IMR-90 (cell line): Measurements from ENCODE around the gene NDFIP2. TPM values are rescaled to one million over a fixed set of nuclear protein-coding genes. Genes with fewer than 3 reads are reported as not detected.

Source experiments
- ATAC-seq: fragments of 200-7000 bp; cut with Tn5 transposase; 2 replicates; pipeline ENCODE4 v1.9.1; 2020; ENCODE audit warnings: low read depth, mild to moderate bottlenecking, moderate library complexity
- BruUV-seq: library from RNA; stranded (reverse); fragments of 400-500 nt; replicated peaks from 2 replicates; lab custom pipeline; 2021; lab: Mats Ljungman, UMichigan
- CTCF ChIA-PET: fragments of 300-600 bp; formaldehyde crosslinking; extraction: SDS; loops from one replicate; lab custom pipeline; 2021; ENCODE audit warnings: antibody characterized with exemption; lab: Yijun Ruan, JAX
- POLR2A ChIA-PET: fragments of 300-600 bp; sonication (Branson Sonifier 250); formaldehyde crosslinking; loops from one replicate; lab custom pipeline; 2022; ENCODE audit warnings: antibody characterized with exemption; ENCODE audit not compliant: unreplicated experiment; lab: Charles Lee
- DNase-seq: peaks from one replicate; pipeline ENCODE4 v3.0.0; 2013
- H2AFZ ChIP-seq: replicated peaks from 2 replicates; pipeline ENCODE3; 2013; ENCODE audit warnings: low read length, mild to moderate bottlenecking; ENCODE audit not compliant: poor library complexity
- H2AK5ac ChIP-seq: 2 replicates; pipeline ENCODE4 v1.6.1; 2013; ENCODE audit warnings: low read depth, low read length, inconsistent platforms
- H2AK9ac ChIP-seq: replicated peaks from 2 replicates; pipeline ENCODE3; 2013; ENCODE audit warnings: mild to moderate bottlenecking, low read depth, low read length, moderate library complexity; ENCODE audit not compliant: poor library complexity
- H2BK120ac ChIP-seq: 2 replicates; pipeline ENCODE4 v1.6.1; 2013; ENCODE audit warnings: low read depth, low read length, inconsistent platforms
- H2BK15ac ChIP-seq: 3 replicates; pipeline ENCODE4 v1.6.1; 2013; ENCODE audit warnings: low read depth, low read length, inconsistent platforms
- H2BK20ac ChIP-seq: 2 replicates; pipeline ENCODE4 v1.6.1; 2013; ENCODE audit warnings: low read depth, mild to moderate bottlenecking, inconsistent platforms, low read length, moderate library complexity
- H2BK5ac ChIP-seq: 2 replicates; pipeline ENCODE4 v1.6.1; 2013; ENCODE audit warnings: mild to moderate bottlenecking, low read depth, low read length, inconsistent platforms; ENCODE audit not compliant: poor library complexity, severe bottlenecking
- H3K14ac ChIP-seq: replicated peaks from 2 replicates; pipeline ENCODE4 v1.6.1; 2013; ENCODE audit warnings: low read depth, low read length, inconsistent platforms
- H3K18ac ChIP-seq: 2 replicates; pipeline ENCODE4 v1.6.1; 2013; ENCODE audit warnings: low read depth, low read length, control low read depth
- H3K23ac ChIP-seq: 2 replicates; pipeline ENCODE4 v1.6.1; 2013; ENCODE audit warnings: low read depth, low read length, inconsistent platforms
- H3K27ac ChIP-seq: 2 replicates; pipeline ENCODE4 v1.5.1; 2013; ENCODE audit warnings: mild to moderate bottlenecking, control low read depth, low read length; ENCODE audit not compliant: insufficient read depth
- H3K27me3 ChIP-seq: 2 replicates; pipeline ENCODE4 v1.6.1; 2013; ENCODE audit warnings: low read length; ENCODE audit not compliant: control insufficient read depth, insufficient read depth
- H3K36me3 ChIP-seq: 2 replicates; pipeline ENCODE4 v1.6.1; 2013; ENCODE audit warnings: low read length, mixed read lengths; ENCODE audit not compliant: control insufficient read depth, insufficient read depth
- H3K4ac ChIP-seq: 2 replicates; pipeline ENCODE4 v1.6.1; 2013; ENCODE audit warnings: low read depth, low read length, inconsistent platforms
- H3K4me1 ChIP-seq: 2 replicates; pipeline ENCODE4 v1.6.1; 2013; ENCODE audit warnings: low read length, mixed read lengths; ENCODE audit not compliant: control insufficient read depth, insufficient read depth
- H3K4me2 ChIP-seq: 2 replicates; pipeline ENCODE4 v1.6.1; 2013; ENCODE audit warnings: low read depth, mild to moderate bottlenecking, control low read depth, low read length, moderate library complexity
- H3K4me3 ChIP-seq: 2 replicates; pipeline ENCODE4 v1.5.1; 2013; ENCODE audit warnings: low read depth, mild to moderate bottlenecking, control low read depth, low read length, moderate library complexity; ENCODE audit not compliant: insufficient read depth
- H3K56ac ChIP-seq: 2 replicates; pipeline ENCODE4 v1.6.1; 2013; ENCODE audit warnings: low read length, inconsistent platforms; ENCODE audit not compliant: insufficient read depth; ENCODE audit errors: extremely low read depth
- H3K79me1 ChIP-seq, 2 experiments: 2 replicates each; pipeline ENCODE4 v1.6.1; 2013; ENCODE audit warnings: low read length in 2 of 2, inconsistent platforms in 1 of 2, low read depth in 1 of 2
- H3K9ac ChIP-seq: 2 replicates; pipeline ENCODE4 v1.6.1; 2013; ENCODE audit warnings: low read depth, low read length, control low read depth
- H3K9me1 ChIP-seq: 2 replicates; pipeline ENCODE4 v1.6.1; 2013; ENCODE audit warnings: low read length, inconsistent platforms; ENCODE audit not compliant: insufficient read depth
- H3K9me3 ChIP-seq: 2 replicates; pipeline ENCODE4 v1.6.1; 2013; ENCODE audit warnings: low read length; ENCODE audit not compliant: control insufficient read depth, insufficient read depth
- H4K20me1 ChIP-seq: 2 replicates; pipeline ENCODE4 v1.6.1; 2013; ENCODE audit warnings: low read length, inconsistent platforms; ENCODE audit not compliant: insufficient read depth
- H4K5ac ChIP-seq: 2 replicates; pipeline ENCODE4 v1.6.1; 2013; ENCODE audit warnings: mild to moderate bottlenecking, low read depth, low read length, control low read depth
- H4K8ac ChIP-seq, 2 experiments: 2 replicates each; pipeline ENCODE4 v1.6.1; 2013; ENCODE audit warnings: low read depth in 2 of 2, low read length in 2 of 2, control low read depth in 1 of 2, inconsistent platforms in 1 of 2
- H4K91ac ChIP-seq: 2 replicates; pipeline ENCODE4 v1.6.1; 2013; ENCODE audit warnings: low read depth, low read length, inconsistent platforms; ENCODE audit not compliant: insufficient read depth
- BHLHE40 ChIP-seq: fragments of 150-350 bp; IDR thresholded peaks from 2 replicates; pipeline ENCODE4 v1.6.1; 2016; ENCODE audit warnings: mild to moderate bottlenecking, low read depth, low read length
- CEBPB ChIP-seq: IDR thresholded peaks from 2 replicates; pipeline ENCODE4 v1.6.1; 2012; ENCODE audit warnings: low read depth, low read length, improper control_type of control experiment
- FOS ChIP-seq: fragments of 150-350 bp; IDR thresholded peaks from 2 replicates; pipeline ENCODE4 v1.6.1; 2016; ENCODE audit warnings: low read depth, low read length
- MAFK ChIP-seq: IDR thresholded peaks from 2 replicates; pipeline ENCODE4 v1.6.1; 2012; ENCODE audit warnings: low read depth, low read length, improper control_type of control experiment
- MAZ ChIP-seq: IDR thresholded peaks from 2 replicates; pipeline ENCODE4 v1.6.1; 2012; ENCODE audit warnings: low read depth, mild to moderate bottlenecking, low read length, improper control_type of control experiment, moderate library complexity, borderline replicate concordance
- MXI1 ChIP-seq: IDR thresholded peaks from 2 replicates; pipeline ENCODE4 v1.6.1; 2012; ENCODE audit warnings: low read depth, mild to moderate bottlenecking, low read length, moderate library complexity, borderline replicate concordance
- POLR2A ChIP-seq: IDR thresholded peaks from 2 replicates; pipeline ENCODE4 v1.6.1; 2012; ENCODE audit warnings: mild to moderate bottlenecking, low read depth, low read length
- RAD21 ChIP-seq: IDR thresholded peaks from 2 replicates; pipeline ENCODE4 v1.6.1; 2012; ENCODE audit warnings: low read length, improper control_type of control experiment
- RCOR1 ChIP-seq: IDR thresholded peaks from 2 replicates; pipeline ENCODE4 v1.6.1; 2012; ENCODE audit warnings: mild to moderate bottlenecking, low read length, improper control_type of control experiment; ENCODE audit not compliant: insufficient replicate concordance
- RFX5 ChIP-seq: IDR thresholded peaks from 2 replicates; pipeline ENCODE4 v1.8.0; 2012; ENCODE audit warnings: low read depth, mild to moderate bottlenecking, low read length, moderate library complexity
- SMC3 ChIP-seq: fragments of 150-350 bp; IDR thresholded peaks from 2 replicates; pipeline ENCODE4 v1.6.1; 2016; ENCODE audit warnings: low read depth, mild to moderate bottlenecking, antibody characterized with exemption, low read length, moderate library complexity
- WGBS, 2 experiments: methylation state at CpG; one replicate each; pipeline versions ENCODE4 v1.1.5 to v1.1.7; 2013; ENCODE audit warnings: missing lambda C conversion rate in 2 of 2; ENCODE audit not compliant: insufficient read length in 1 of 2; ENCODE audit errors: extremely low coverage in 2 of 2; 5-methylcytosine and 5-hydroxymethylcytosine counted together
- dilution Hi-C: fragments of 300-500 bp; cut with HindIII; formaldehyde crosslinking; loops from one replicate; pipeline ENCODE4 v1.14.3; 2018; ENCODE audit warnings: low sequenced_read_pairs; ENCODE audit not compliant: unreplicated experiment
- in situ Hi-C: fragments of 300-500 bp; cut with MboI; formaldehyde crosslinking; loops from 3 replicates; pipeline ENCODE4 v1.14.3; 2019; ENCODE audit warnings: low sequenced_read_pairs, inconsistent platforms, mixed read lengths
- intact Hi-C: fragments of 100-400 bp; cut with micrococcal nuclease; formaldehyde crosslinking; loops from 2 replicates; pipeline ENCODE4 v1.10.0; 2022
- polyA plus RNA-seq, 3 experiments: library from polyadenylated mRNA; depleted of rRNA; stranded (reverse); fragments of >200 nt; gene quantifications; 2 replicates each; pipeline ENCODE4 v1.2.3, GENCODE V29; 2012; ENCODE audit warnings: low replicate concordance in 1 of 3
- total RNA-seq: library from RNA; depleted of rRNA; stranded (reverse); fragments of >200 nt; gene quantifications from 2 replicates; pipeline ENCODE4 v1.2.3, GENCODE V29; 2012
- TF ChIP-seq, protein P1 (sequence below): fragments of 150-350 bp; IDR thresholded peaks from 2 replicates; pipeline ENCODE4 v1.6.1; 2016; ENCODE audit warnings: low read depth, mild to moderate bottlenecking, low read length, moderate library complexity, borderline replicate concordance
- TF ChIP-seq, protein P2 (sequence below): conservative IDR thresholded peaks from 2 replicates; pipeline ENCODE4 v1.5.1; 2012; ENCODE audit warnings: mild to moderate bottlenecking, low read depth, low read length, improper control_type of control experiment
- TF ChIP-seq, protein P3 (sequence below): fragments of 150-350 bp; IDR thresholded peaks from 2 replicates; pipeline ENCODE4 v1.6.1; 2017; ENCODE audit warnings: mild to moderate bottlenecking, antibody characterized with exemption, low read length, low read depth

The NDFIP2 gene
- total and polyA plus RNA-seq, 2 of the 4 experiments (the other 2 are of a cell fraction) = 23.8 to 25.8 TPM

- dilution Hi-C loops = loop anchor here (25.0 kb wide), 1 partner anchor 96 kb away; no protein-coding TSS in a partner anchor
- ATAC-seq (no peak), DNase-seq (no peak)
- H4K91ac ChIP-seq = no peak overlapping the region
- no peak overlapping the region for H2BK5ac ChIP-seq
- TF ChIP-seq, protein P1, sequence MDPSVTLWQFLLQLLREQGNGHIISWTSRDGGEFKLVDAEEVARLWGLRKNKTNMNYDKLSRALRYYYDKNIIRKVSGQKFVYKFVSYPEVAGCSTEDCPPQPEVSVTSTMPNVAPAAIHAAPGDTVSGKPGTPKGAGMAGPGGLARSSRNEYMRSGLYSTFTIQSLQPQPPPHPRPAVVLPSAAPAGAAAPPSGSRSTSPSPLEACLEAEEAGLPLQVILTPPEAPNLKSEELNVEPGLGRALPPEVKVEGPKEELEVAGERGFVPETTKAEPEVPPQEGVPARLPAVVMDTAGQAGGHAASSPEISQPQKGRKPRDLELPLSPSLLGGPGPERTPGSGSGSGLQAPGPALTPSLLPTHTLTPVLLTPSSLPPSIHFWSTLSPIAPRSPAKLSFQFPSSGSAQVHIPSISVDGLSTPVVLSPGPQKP = no peak
- TF ChIP-seq, protein P2, sequence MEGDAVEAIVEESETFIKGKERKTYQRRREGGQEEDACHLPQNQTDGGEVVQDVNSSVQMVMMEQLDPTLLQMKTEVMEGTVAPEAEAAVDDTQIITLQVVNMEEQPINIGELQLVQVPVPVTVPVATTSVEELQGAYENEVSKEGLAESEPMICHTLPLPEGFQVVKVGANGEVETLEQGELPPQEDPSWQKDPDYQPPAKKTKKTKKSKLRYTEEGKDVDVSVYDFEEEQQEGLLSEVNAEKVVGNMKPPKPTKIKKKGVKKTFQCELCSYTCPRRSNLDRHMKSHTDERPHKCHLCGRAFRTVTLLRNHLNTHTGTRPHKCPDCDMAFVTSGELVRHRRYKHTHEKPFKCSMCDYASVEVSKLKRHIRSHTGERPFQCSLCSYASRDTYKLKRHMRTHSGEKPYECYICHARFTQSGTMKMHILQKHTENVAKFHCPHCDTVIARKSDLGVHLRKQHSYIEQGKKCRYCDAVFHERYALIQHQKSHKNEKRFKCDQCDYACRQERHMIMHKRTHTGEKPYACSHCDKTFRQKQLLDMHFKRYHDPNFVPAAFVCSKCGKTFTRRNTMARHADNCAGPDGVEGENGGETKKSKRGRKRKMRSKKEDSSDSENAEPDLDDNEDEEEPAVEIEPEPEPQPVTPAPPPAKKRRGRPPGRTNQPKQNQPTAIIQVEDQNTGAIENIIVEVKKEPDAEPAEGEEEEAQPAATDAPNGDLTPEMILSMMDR = no peak
- no peak for TF ChIP-seq RFX5
- TF ChIP-seq MXI1 = no peak
- no peak for TF ChIP-seq RAD21
- TF ChIP-seq, protein P3, sequence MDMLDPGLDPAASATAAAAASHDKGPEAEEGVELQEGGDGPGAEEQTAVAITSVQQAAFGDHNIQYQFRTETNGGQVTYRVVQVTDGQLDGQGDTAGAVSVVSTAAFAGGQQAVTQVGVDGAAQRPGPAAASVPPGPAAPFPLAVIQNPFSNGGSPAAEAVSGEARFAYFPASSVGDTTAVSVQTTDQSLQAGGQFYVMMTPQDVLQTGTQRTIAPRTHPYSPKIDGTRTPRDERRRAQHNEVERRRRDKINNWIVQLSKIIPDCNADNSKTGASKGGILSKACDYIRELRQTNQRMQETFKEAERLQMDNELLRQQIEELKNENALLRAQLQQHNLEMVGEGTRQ = no peak
- no peak for TF ChIP-seq POLR2A
- TF ChIP-seq BHLHE40 = no peak
- no peak for TF ChIP-seq MAZ
- TF ChIP-seq FOS = no peak
- TF ChIP-seq SMC3 = no peak
- no peak for TF ChIP-seq MAFK
- no peak for TF ChIP-seq CEBPB
- no peak for TF ChIP-seq RCOR1
- CTCF ChIA-PET = no interaction called here
- intact Hi-C loops = no loop called here
- H4K5ac ChIP-seq = no peak overlapping the region
- no peak overlapping the region for H3K56ac ChIP-seq
- no peak overlapping the region for H2BK15ac ChIP-seq
- H3K27me3 ChIP-seq = no peaks in the 10 kb centered on the region
- H2BK120ac ChIP-seq = no peak overlapping the region
- H3K4me2 ChIP-seq = no peak overlapping the region
- no peak overlapping the region for H2AK9ac ChIP-seq
- no peaks in the 10 kb centered on the region for H3K36me3 ChIP-seq
- H2AFZ ChIP-seq = no peak overlapping the region
- H3K9me1 ChIP-seq = no peaks in the 10 kb centered on the region
- POLR2A ChIA-PET = no interaction called here
- no peaks in the 10 kb centered on the region for H4K20me1 ChIP-seq
- no TSS peak for BruUV-seq
- H2BK20ac ChIP-seq = no peak overlapping the region
- no peak overlapping the region for H2AK5ac ChIP-seq
- H3K27ac ChIP-seq = no peak overlapping the region
- H3K18ac ChIP-seq = no peak overlapping the region
- no peaks in the 10 kb centered on the region for H3K9me3 ChIP-seq
- H3K4me3 ChIP-seq = no peak overlapping the region
- no peaks in the 10 kb centered on the region for H3K79me1 ChIP-seq
- no peaks in the 10 kb centered on the region for H3K4me1 ChIP-seq
- H3K14ac ChIP-seq = no peak overlapping the region
- H3K9ac ChIP-seq = no peak overlapping the region
- no peak overlapping the region for H4K8ac ChIP-seq
- H3K23ac ChIP-seq = no peak overlapping the region
- in situ Hi-C loops = no loop called here
- WGBS, 2 experiments = 87% methylated on average over 3 of the region's 5 CpGs; no CpG with 5 or more reads in 1 of the 2 experiments
- no peak overlapping the region for H3K4ac ChIP-seq
Measured at GRCh38 chr13:79440958-79441528, 39.9 kb upstream of the NDFIP2 start.
